Erythroblast (primary cell): Measurements from ENCODE around the gene MIS18BP1.

Source experiments
- GATA1 ChIP-seq: IDR thresholded peaks from 2 replicates; pipeline ENCODE4 v1.6.1; 2011; ENCODE audit warnings: low read depth, mild to moderate bottlenecking, control low read depth, low read length, moderate library complexity
- POLR2A ChIP-seq: IDR thresholded peaks from 2 replicates; pipeline ENCODE4 v1.6.1; 2011; ENCODE audit warnings: mild to moderate bottlenecking, low read length

DNA sequence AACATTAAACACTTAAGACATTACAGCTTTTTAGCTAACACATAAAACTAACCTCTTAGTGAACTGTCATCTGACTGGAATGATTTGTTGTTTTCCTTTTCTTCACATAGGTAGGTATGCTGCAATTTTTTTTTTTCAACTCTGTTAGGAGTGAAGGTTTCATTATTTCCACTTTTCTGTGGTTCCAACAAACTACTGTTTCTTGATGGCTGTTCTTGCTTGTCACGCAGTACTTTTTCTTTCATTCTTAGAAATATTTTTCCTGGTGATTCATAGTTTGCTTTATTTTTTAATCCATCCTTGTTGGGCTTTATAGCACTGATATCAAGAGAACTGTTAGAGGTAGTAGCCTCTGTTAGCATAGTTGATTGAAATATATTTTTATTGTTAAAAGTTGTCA lies 6.3 kb downstream of the MIS18BP1 start:
- TF ChIP-seq POLR2A (no peak), GATA1 (no peak)
